GM12801 (cell line): ENCODE data around the gene ACR.

ENCODE experiments used
- TF ChIP-seq, protein P1 (sequence below): IDR thresholded peaks from one replicate; pipeline ENCODE4 v1.5.1; 2011; ENCODE audit warnings: control low read depth; ENCODE audit not compliant: insufficient read length; ENCODE audit errors: extremely low read depth

Gene ACR

GRCh38 chr22:50732681-50733080 is 5.3 kb upstream of the ACR start:
- TF ChIP-seq, protein P1, sequence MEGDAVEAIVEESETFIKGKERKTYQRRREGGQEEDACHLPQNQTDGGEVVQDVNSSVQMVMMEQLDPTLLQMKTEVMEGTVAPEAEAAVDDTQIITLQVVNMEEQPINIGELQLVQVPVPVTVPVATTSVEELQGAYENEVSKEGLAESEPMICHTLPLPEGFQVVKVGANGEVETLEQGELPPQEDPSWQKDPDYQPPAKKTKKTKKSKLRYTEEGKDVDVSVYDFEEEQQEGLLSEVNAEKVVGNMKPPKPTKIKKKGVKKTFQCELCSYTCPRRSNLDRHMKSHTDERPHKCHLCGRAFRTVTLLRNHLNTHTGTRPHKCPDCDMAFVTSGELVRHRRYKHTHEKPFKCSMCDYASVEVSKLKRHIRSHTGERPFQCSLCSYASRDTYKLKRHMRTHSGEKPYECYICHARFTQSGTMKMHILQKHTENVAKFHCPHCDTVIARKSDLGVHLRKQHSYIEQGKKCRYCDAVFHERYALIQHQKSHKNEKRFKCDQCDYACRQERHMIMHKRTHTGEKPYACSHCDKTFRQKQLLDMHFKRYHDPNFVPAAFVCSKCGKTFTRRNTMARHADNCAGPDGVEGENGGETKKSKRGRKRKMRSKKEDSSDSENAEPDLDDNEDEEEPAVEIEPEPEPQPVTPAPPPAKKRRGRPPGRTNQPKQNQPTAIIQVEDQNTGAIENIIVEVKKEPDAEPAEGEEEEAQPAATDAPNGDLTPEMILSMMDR: no peak

GRCh38 chr22:50733521-50734342 is 4.3 kb upstream of the ACR start:
- TF ChIP-seq, protein P1: no peak

- TF ChIP-seq, protein P1: no peak
These were observed 3.6 kb upstream of the ACR start for GRCh38 chr22:50734343-50734771.

DNA sequence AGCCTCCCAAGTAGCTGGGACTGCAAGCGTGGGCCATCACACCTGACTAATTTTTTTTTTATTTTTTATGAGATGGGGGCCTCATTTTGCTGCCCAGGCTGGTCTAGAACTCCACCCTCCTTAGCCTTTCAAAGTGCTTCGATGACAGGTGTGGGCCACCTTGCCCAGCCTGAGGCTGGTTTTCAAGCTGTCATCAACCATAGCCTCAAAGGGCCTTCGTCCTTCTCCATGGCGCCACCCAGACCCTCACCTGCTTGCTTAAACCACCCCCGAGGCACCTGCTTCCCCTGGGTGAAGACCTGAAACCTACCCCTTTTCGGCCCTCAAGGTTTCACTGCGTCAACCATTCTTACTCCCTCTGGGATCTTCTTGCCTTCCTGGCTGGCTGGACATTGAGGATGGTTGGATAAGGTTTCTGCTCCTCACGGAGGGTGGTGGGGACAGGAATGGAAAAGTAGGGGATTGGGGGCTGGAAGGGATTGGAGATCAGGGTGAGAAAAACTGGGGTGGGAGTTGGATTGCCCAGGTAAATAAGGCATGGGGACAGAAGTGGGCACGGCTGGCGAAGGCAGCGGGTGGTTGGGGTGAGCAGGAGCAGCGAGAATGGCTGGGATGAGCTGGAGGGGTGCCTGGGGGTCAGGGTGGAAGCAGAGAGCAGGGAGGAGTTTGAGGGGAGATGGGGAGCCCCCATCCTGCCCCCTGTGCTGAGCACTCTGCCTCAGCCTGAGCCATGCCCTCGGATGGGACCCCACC is 2.8 kb upstream of the ACR start:
- TF ChIP-seq, protein P1: no peak

- TF ChIP-seq, protein P1: no peak
These were observed 2.3 kb upstream of the ACR start for GRCh38 chr22:50735739-50736030.

GRCh38 chr22:50738649-50739227 is 734 bp downstream of the ACR start:
- TF ChIP-seq, protein P1: no peak

- TF ChIP-seq, protein P1: no peak
These were observed 1.3 kb downstream of the ACR start for GRCh38 chr22:50739279-50739691.
